ENCODE results near the gene MEIOC.
A peak's percentile ranks its signal among the peaks of the same experiment; 100 is the strongest.
"Not testable (repeated sequence)": the region's sequence is repeated elsewhere in the genome, so short reads cannot be mapped to it uniquely, and the experiment has no call there.

MEIOC gene

GRCh38 chr17:44655983-44656710 is at the start of gene MEIOC:
Gene MEIOC (plus strand): TSS chr17:44656468. CDS start chr17:44656614, 146 bp downstream.
- no peak for DNase-seq

- DNase-seq = no peak
These were observed 49.6 kb upstream of the MEIOC start for GRCh38 chr17:44606658-44607057.

DNA sequence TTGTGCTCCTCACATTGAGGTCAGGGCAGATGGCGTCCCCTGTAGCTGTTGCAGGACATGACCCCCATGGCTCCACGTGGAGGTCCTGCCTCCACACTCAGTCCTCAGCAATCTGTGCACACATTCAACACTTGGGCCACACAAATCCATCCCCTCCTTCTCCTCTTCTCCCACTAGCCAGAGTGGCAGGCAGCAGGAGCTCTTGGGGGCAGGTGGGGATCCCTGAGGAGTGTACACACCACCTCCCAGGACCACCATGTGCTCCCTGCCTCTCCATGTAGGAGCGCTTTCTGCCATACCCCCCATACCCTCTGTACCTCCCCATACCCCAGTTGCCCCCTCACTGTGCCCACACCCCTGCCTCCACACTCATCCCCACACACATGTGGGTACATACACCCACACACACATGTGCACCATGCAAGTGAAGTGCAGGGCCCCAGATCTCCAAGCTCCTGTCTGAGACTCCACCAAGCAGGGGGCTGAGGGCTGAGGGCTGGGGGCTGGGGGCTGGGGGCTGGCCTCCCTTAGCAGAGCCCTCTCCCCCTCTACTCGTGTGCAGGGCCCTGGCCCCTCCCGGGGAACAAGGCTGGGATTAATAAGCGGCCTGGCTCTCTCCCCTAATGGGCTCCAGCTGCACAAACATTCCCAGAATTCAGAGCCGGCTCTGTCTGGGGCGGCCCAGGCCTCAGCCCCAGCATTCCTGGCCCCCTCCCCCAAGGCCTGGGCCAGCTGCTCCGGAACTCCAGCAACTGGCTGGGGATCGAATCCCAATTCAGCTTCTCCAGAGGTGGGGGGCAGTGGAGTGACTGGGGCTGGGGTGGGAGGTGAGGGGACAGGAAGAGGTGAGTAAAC is 48.2 kb upstream of the MEIOC start:
- peak; percentile 96 for DNase-seq

DNA sequence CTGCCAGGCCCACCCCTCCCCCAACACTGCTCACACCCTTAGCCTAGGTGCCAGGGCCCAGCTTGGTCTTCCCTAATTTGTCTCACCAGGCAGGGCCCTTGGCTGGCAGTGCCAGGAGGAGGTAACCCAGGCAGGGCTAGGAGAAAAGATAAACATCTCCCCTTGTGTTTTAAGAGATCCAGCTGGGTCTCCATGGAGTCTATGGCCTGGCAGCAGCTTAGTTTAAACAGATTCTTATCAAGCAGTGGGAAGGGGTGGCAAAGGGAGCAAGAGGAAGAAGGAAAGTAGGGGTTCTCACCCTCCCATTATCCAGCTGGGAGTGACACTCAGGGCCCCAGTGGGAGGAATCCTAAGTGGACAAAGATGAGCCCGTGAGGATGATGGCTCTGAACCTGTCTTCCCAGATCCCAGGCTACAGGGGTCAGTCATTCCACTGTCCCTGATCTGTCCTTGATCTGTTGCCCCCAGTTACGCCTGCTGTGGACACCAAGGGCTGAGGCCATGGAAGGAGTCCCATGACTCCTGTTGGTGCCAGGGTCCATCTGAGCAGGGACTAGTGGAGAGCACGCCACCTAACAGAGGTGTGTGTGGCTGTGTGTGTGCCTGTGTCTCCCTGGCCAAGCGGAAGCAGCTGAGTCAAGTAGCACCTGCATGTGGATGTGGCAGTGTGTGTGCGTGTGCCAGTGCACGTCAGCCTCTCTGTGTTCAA is 47.4 kb upstream of the MEIOC start:
- peak; percentile 97 for DNase-seq

- DNase-seq = no peak
These were observed 45.9 kb upstream of the MEIOC start for GRCh38 chr17:44610331-44610730.

- DNase-seq = no peak
These were observed 45.4 kb upstream of the MEIOC start for GRCh38 chr17:44610871-44611270.

GRCh38 chr17:44614862-44615261 is 41.4 kb upstream of the MEIOC start:
- no peak for DNase-seq

GRCh38 chr17:44618652-44619051 is 37.6 kb upstream of the MEIOC start:
- DNase-seq = not testable (repeated sequence)

DNA sequence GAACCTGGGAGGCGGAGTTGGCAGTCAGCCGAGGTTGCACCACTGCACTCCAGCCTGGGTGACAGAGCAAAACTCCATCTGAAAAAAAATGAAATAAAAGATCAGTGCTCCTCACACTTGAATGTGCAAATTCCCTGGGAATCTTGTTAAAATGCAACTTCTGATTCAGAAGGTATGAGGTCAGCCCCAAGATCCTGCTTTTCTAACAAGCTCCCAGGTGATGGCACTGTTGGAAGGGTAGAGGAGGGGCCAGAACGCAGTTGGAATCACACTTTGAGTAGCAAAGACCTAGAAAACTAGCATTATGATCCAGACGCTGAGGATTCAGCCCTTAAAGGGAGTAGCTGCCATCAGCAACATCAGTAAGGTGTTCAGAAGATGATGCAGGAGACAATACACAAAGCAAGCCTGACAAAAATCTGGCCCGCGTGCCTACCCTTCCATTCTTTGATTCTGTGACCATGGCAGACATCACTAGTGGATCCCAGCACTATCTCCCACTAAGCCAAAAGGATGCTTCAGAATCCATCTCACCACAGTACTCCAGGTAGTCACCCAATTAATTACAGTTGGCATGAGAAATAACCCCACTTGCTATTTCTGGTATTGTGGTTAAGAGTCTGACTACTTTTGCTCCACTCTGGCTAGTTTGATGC is 33.1 kb upstream of the MEIOC start:
- DNase-seq = no peak

DNA sequence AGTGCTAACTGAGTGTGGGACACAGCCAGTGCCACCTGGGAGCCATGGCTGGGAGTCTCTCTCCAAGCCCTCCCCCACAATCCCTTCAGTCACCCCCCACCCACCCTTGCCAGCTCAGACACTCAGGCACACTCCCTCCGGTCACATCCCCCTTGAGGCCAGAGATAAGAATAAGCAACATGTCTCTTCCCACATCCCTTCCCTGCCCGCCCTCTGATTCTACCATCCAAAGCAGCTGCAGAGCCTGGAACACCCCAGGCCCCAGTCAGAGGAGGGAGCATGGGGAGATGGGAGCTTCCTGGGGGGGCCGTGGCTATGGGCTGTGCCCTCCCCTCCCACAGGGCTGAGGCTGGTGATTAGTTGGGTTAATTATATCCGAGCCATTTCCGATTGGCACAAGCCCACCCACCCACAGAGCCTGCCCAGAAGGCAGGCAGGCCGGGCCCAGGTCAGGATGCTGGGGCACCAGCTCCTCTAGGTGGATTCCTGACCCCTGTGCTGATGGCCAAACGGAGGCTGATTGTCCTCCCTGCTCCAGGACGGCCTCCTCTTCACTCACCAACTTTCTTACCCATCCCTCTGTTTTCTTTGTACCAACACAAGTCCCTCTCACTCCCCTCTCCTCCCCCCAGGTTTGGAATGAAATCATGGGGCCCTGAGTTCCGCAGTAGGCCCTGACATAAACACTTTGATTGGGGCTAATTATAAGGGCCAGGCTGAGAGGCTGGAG is 28.6 kb upstream of the MEIOC start:
- peak; percentile 35 for DNase-seq

GRCh38 chr17:44628243-44629188 is 27.8 kb upstream of the MEIOC start:
- peak; percentile 23 for DNase-seq

DNA sequence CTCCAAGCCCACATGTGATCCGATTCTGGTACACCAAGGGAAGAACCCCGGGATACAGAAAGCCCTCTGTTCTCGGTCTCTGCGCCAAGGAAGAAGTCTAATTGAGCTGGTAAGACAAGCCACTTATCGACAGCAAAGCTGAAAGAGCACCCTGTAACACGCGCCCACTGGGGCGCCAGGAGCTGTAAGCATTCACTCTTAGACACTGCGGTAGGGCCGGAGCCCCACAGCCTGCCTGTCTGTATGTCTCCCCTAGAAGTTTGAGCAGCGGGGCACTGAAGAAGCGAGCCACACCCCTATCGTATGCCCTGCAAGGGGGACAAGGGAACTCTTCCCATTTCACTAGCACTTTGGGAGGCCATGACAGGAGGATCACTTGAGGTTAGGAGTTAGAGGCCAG is 27.0 kb upstream of the MEIOC start:
- no peak for DNase-seq

DNA sequence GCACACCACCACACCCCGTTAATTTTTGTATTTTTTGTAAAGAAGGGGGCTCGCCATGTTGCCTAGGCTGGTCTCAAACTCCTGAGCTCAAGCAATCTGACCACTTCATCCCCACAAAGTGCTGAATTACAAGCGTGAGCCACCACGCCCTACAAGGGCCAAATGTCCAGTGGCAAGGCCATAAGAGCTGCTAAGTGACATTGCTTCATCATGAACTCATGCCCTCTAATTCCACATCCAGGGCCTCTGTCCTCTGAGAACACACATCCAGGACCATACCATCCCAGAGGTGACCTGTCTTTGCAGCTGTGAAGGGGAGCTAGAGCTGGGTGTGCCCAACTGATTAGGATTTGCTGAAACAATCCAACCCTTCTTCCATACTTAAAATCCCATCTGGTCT is 25.6 kb upstream of the MEIOC start:
- no peak for DNase-seq

- DNase-seq = no peak
These were observed 22.3 kb upstream of the MEIOC start for GRCh38 chr17:44633998-44634397.

DNA sequence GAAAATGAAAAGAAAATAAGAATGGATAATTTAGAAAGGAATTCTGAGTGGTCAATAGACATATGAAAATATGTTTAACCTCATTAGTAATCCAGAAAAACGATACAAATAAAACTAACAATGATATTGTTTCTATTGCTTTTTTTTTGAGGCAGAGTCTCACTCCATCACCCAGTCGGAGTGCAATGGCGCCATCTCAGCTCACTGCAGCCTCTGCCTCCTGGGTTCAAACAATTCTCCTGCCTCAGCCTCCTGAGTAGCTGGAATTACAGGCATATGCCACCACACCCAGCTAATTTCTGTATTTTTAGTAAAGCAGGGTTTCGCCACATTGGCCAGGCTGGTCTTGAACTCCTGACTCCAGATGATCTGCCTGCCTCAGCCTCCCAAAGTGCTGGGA is 21.9 kb upstream of the MEIOC start:
- not testable (repeated sequence) for DNase-seq

GRCh38 chr17:44636562-44636961 is 19.7 kb upstream of the MEIOC start:
- DNase-seq = peak; percentile 36

- no peak for DNase-seq
These were observed 19.2 kb upstream of the MEIOC start for GRCh38 chr17:44637066-44637465.

DNA sequence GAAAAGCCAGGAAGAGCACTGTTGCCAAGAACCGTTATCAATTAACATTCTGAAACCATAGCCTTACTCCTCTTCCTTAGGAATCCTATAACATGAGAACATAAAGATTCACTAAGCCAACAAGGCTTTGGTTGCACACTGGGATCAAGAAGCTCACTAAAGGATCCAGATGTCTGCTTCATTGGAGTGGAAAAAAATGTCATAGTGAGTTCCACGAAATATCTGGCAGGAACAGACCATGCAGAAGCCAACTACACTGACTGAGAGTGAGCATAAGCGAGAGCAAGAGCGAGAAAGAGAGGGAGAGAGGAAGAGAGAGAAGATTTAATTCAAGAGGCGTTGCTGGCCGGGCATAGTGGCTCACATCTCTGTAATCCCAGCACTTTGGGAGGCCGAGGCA is 13.4 kb upstream of the MEIOC start:
- no peak for DNase-seq

DNA sequence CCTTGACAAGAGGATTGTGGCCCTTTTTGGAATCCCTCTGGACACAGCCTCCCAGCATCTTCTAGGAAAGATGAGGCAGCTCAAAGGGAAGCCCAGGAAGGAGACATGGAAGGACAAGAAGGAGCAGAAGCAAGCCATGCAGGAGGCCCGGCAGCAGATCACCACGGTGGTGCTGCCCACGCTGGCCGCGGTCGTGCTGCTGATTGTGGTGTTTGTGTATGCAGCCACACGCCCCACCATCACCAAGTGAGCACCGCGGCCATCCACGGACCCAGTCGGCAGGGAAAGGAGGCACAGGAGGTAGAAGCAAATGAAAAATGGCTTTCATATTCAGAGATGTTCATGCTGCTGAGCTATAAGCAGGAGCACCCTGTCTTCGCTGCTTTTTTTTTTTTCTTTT is 10.9 kb upstream of the MEIOC start:
- DNase-seq = no peak

GRCh38 chr17:44646280-44646679 is 10.0 kb upstream of the MEIOC start:
- no peak for DNase-seq

- no peak for DNase-seq
These were observed 8.5 kb upstream of the MEIOC start for GRCh38 chr17:44647736-44648135.
